Esophagus squamous epithelium (tissue), 5 donors: ENCODE measurements around the gene PRR12. TPM values are rescaled to one million over a fixed set of nuclear protein-coding genes. Genes with fewer than 3 reads are reported as not detected.
A peak's percentile ranks its signal among the peaks of the same experiment; 100 is the strongest.

Experiments used
- DNase-seq: peaks from one replicate; lab custom pipeline; 2025; lab: John Stamatoyannopoulos, UW
- H3K27ac ChIP-seq, 4 donors: fragments of 200-600 bp; sonication (generic); one replicate each; pipeline ENCODE4 v1.5.1; 2016 to 2019; ENCODE audit warnings: mild to moderate bottlenecking in 1 of 4
- H3K27me3 ChIP-seq, 4 donors: fragments of 200-600 bp; sonication (generic); 1 replicate in 3 of 4; 2 replicates in 1 of 4; pipeline versions ENCODE4 v1.5.1 to v1.6.0; 2017 to 2021; ENCODE audit warnings: antibody characterized with exemption in 1 of 4
- H3K36me3 ChIP-seq, 3 donors: fragments of 200-600 bp; sonication (generic); one replicate each; pipeline ENCODE4 v1.5.1; 2016 to 2019
- H3K4me1 ChIP-seq, 3 donors: fragments of 200-600 bp; sonication (generic); one replicate each; pipeline ENCODE4 v1.5.1; 2017 to 2019
- H3K4me3 ChIP-seq, 4 donors: fragments of 200-600 bp; sonication (generic); 1 replicate in 3 of 4; 2 replicates in 1 of 4; pipeline ENCODE4 v1.5.1; 2016 to 2019; ENCODE audit warnings: mild to moderate bottlenecking in 2 of 4, moderate library complexity in 1 of 4
- H3K9me3 ChIP-seq, 3 donors: fragments of 200-600 bp; sonication (generic); one replicate each; pipeline ENCODE4 v1.5.1; 2016 to 2019
- CTCF ChIP-seq, 6 experiments: fragments of 450-650 bp in 4 of 6; fragments of 200-600 bp in 2 of 6; sonication (generic) in 2 of 6; IDR thresholded peaks; one replicate each; pipeline ENCODE4 v1.5.1; 2016 to 2019; ENCODE audit warnings: antibody characterized with exemption in 6 of 6, mild to moderate bottlenecking in 4 of 6, moderate library complexity in 4 of 6
- POLR2A ChIP-seq, 4 donors: fragments of 450-650 bp; IDR thresholded peaks; one replicate each; pipeline ENCODE4 v1.6.1; 2017; ENCODE audit warnings: antibody characterized with exemption in 4 of 4, mild to moderate bottlenecking in 4 of 4, moderate library complexity in 3 of 4
- WGBS, 2 donors: methylation state at CpG; one replicate each; pipeline ENCODE4 v1.1.5; 2018; 5-methylcytosine and 5-hydroxymethylcytosine counted together
- intact Hi-C: fragments of 100-400 bp; cut with DNase I; formaldehyde crosslinking; loops from one replicate; pipeline ENCODE4 v1.15.0; 2022
- total RNA-seq, 4 donors: library from RNA; depleted of rRNA; stranded (reverse); fragments of >200 nt; gene quantifications; one replicate each; pipeline ENCODE4 v1.1.0, GENCODE V29; 2016
- donor health status: DM: yes; HTN: yes; CAD: no.

The PRR12 gene
- total RNA-seq, 4 donors from 2014 or later = 4.5 to 11.9 (median 7.7) TPM

GRCh38 chr19:49665351-49666119 lies 74.6 kb downstream of the PRR12 start, which contains the start of the genes BCL2L12 and IRF3:
BCL2L12 (plus strand) TSS chr19:49665933; CDS start chr19:49666693, 760 bp downstream.
IRF3 (minus strand) TSS chr19:49665857; CDS start chr19:49664838, 1,019 bp downstream.
- peak; percentile 78 for DNase-seq
- peaks cover 16 to 50% (median 19%) of the 10 kb centered on the region in 3 donors for H3K4me1 ChIP-seq
- TF ChIP-seq CTCF (IDR thresholded peaks at IDR 0.05) (peak in 2 of 6 experiments; percentile 2 to 50), POLR2A (IDR thresholded peaks at IDR 0.05) (peak in 3 of 4 donors; percentile 54 to 85 (median 68))
- no peaks in the 10 kb centered on the region for H3K9me3 ChIP-seq
- H3K27me3 ChIP-seq = no peaks in the 10 kb centered on the region
- H3K27ac ChIP-seq = peak within 1 kb of the TSS; percentile 84 to 98 (median 96)
- WGBS, 2 donors = 0% methylated on average over 23 to 26 of the region's 50 CpGs
- H3K36me3 ChIP-seq = peaks cover 10 to 43% (median 23%) of the 10 kb centered on the region in 3 donors
- peak within 1 kb of the TSS; percentile 67 to 90 (median 74) for H3K4me3 ChIP-seq
- intact Hi-C loops = no loop called here

GRCh38 chr19:49666120-49666444 lies 75.1 kb downstream of the PRR12 start:
- H3K4me3 ChIP-seq = peak overlapping the region; percentile 67 to 90 (median 74)
- no peak for TF ChIP-seq CTCF (IDR thresholded peaks at IDR 0.05)
- no peak for TF ChIP-seq POLR2A (IDR thresholded peaks at IDR 0.05)
- intact Hi-C loops = no loop called here
- H3K27me3 ChIP-seq = no peaks in the 10 kb centered on the region
- H3K27ac ChIP-seq = peak overlapping the region; percentile 84 to 98 (median 96)
- no peaks in the 10 kb centered on the region for H3K9me3 ChIP-seq
- H3K4me1 ChIP-seq = peaks cover 16 to 45% (median 19%) of the 10 kb centered on the region in 3 donors
- WGBS, 2 donors = 0 to 4% methylated on average over 3 to 9 of the region's 9 CpGs
- H3K36me3 ChIP-seq = peaks cover 10 to 38% (median 17%) of the 10 kb centered on the region in 3 donors
- no peak for DNase-seq

- no peak overlapping the region for H3K4me3 ChIP-seq
- H3K27me3 ChIP-seq = no peaks in the 10 kb centered on the region
- intact Hi-C loops = no loop called here
- H3K4me1 ChIP-seq = peaks cover 19 to 50% (median 19%) of the 10 kb centered on the region in 3 donors
- DNase-seq = no peak
- H3K36me3 ChIP-seq = peaks cover under 1 to 24% (median 6%) of the 10 kb centered on the region in 3 donors
- no peaks in the 10 kb centered on the region for H3K9me3 ChIP-seq
- WGBS, 2 donors = 67 to 82% methylated on average over 2 of the region's 2 CpGs
- TF ChIP-seq CTCF (IDR thresholded peaks at IDR 0.05) = no peak
- TF ChIP-seq POLR2A (IDR thresholded peaks at IDR 0.05) = no peak
- H3K27ac ChIP-seq = no peak overlapping the region
Observed at GRCh38 chr19:49667473-49667872, 76.5 kb downstream of the PRR12 start.

- 88 to 91% methylated on average over 3 of the region's 3 CpGs for WGBS, 2 donors
- intact Hi-C loops = no loop called here
Observed at GRCh38 chr19:49669516-49669915, 78.5 kb downstream of the PRR12 start.

More at GRCh38 chr19:49669516-49669915, 78.5 kb downstream of the PRR12 start:
- DNase-seq = no peak
- Histone ChIP-seq H3K36me3 (peaks cover 0 to 17% (median 0%) of the 10 kb centered on the region in 3 donors), H3K27me3 (no peaks in the 10 kb centered on the region), H3K27ac (no peak overlapping the region), H3K9me3 (no peaks in the 10 kb centered on the region), H3K4me3 (no peak overlapping the region), H3K4me1 (peaks cover 10 to 31% (median 11%) of the 10 kb centered on the region in 3 donors)
- TF ChIP-seq CTCF (IDR thresholded peaks at IDR 0.05) (no peak), POLR2A (IDR thresholded peaks at IDR 0.05) (no peak)
